HepG2 (cell line): ENCODE measurements around the gene GLIPR1. TPM values are rescaled to one million over a fixed set of nuclear protein-coding genes. Genes with fewer than 3 reads are reported as not detected.

Experiments used
- ATAC-seq: fragments of 200-7000 bp; cut with Tn5 transposase; 3 replicates; pipeline ENCODE4 v1.9.1; 2020; ENCODE audit warnings: mild to moderate bottlenecking, moderate library complexity
- BruUV-seq: library from RNA; stranded (reverse); fragments of 400-500 nt; replicated peaks from 2 replicates; lab custom pipeline; 2021; lab: Mats Ljungman, UMichigan
- CTCF ChIA-PET: fragments of 300-600 bp; formaldehyde crosslinking; extraction: SDS; loops from one replicate; lab custom pipeline; 2021; ENCODE audit warnings: low total read pairs, inconsistent platforms, low intra/inter-chr PET ratio; lab: Yijun Ruan, JAX
- POLR2A ChIA-PET: fragments of 350-600 bp; sonication (Branson Sonifier 250); formaldehyde crosslinking; loops from one replicate; lab custom pipeline; 2020; ENCODE audit warnings: antibody characterized with exemption, inconsistent platforms; lab: Yijun Ruan, JAX
- DNase-seq: peaks from one replicate; pipeline ENCODE4 v3.0.0-alpha.2; 2015; ENCODE audit warnings: low spot score
- FAIRE-seq: peaks from 3 replicates; lab custom pipeline; 2011; peaks lifted over from hg19 to GRCh38; lab: Jason Lieb, UNC
- H2AFZ ChIP-seq: one replicate; pipeline ENCODE4 v1.6.1; 2011; ENCODE audit warnings: low read length, inconsistent platforms
- H3K27ac ChIP-seq: fragments of 300-600 bp; 3 replicates; pipeline ENCODE4 v1.8.0; 2011; ENCODE audit warnings: mixed run types, mild to moderate bottlenecking, mixed read lengths, low read length, inconsistent platforms; ENCODE audit not compliant: insufficient read depth; ENCODE audit errors: extremely low read length
- H3K27me3 ChIP-seq, 2 experiments: fragments of 200-600 bp in 1 of 2; 2 replicates in 1 of 2; 3 replicates in 1 of 2; pipeline versions ENCODE4 v1.6.0 to v1.8.0; 2011; ENCODE audit warnings: low read length in 2 of 2, mild to moderate bottlenecking in 2 of 2, moderate library complexity in 2 of 2, inconsistent platforms in 1 of 2; ENCODE audit not compliant: insufficient read depth in 2 of 2, control insufficient read depth in 1 of 2
- H3K36me3 ChIP-seq, 2 experiments: fragments of 200-600 bp in 1 of 2; replicated peaks in 1 of 2; 2 replicates in 1 of 2; 3 replicates in 1 of 2; pipeline versions ENCODE4 v1.5.1 to v1.8.0; 2011; ENCODE audit warnings: low read length in 2 of 2, inconsistent platforms in 1 of 2; ENCODE audit not compliant: insufficient read depth in 2 of 2, control insufficient read depth in 1 of 2
- H3K4me1 ChIP-seq: 2 replicates; pipeline ENCODE4 v1.5.1; 2012; ENCODE audit warnings: low read length, inconsistent platforms; ENCODE audit not compliant: insufficient read depth
- H3K4me2 ChIP-seq: 2 replicates; pipeline ENCODE4 v1.6.0; 2011; ENCODE audit warnings: low read depth, low read length, inconsistent platforms
- H3K4me3 ChIP-seq, 3 experiments: fragments of 200-600 bp in 1 of 3; sonication (generic), shearing (Covaris generic) in 1 of 3; replicated peaks in 1 of 3; 2 replicates each; pipeline ENCODE4 v1.5.1; 2011 to 2016; ENCODE audit warnings: low read length in 3 of 3, inconsistent platforms in 2 of 3, low read depth in 2 of 3, mild to moderate bottlenecking in 2 of 3, control low read depth in 1 of 3, mixed read lengths in 1 of 3; ENCODE audit not compliant: insufficient read depth in 1 of 3
- H3K79me2 ChIP-seq: one replicate; pipeline ENCODE4 v1.6.1; 2011; ENCODE audit warnings: low read length, inconsistent platforms; ENCODE audit not compliant: insufficient read depth
- H3K9ac ChIP-seq: 2 replicates; pipeline ENCODE4 v1.6.0; 2011; ENCODE audit warnings: mild to moderate bottlenecking, low read depth, low read length, inconsistent platforms; ENCODE audit not compliant: insufficient read depth
- H3K9me3 ChIP-seq: 2 replicates; pipeline ENCODE4 v1.5.1; 2012; ENCODE audit warnings: mild to moderate bottlenecking, low read length
- H4K20me1 ChIP-seq: 2 replicates; pipeline ENCODE4 v1.6.0; 2011; ENCODE audit warnings: inconsistent platforms, mild to moderate bottlenecking, low read length, moderate library complexity; ENCODE audit not compliant: insufficient read depth
- HNF4A ChIP-seq: sonication (generic); formaldehyde crosslinking; IDR thresholded peaks from 2 replicates; pipeline ENCODE4 v1.4.0; 2020; ENCODE audit warnings: missing genetic modification reagents
- HNF4G ChIP-seq, 2 experiments: sonication (generic) in 1 of 2; formaldehyde crosslinking in 1 of 2; IDR thresholded peaks; 2 replicates each; pipeline versions ENCODE4 v1.4.0 to v1.6.1; 2011 to 2020; ENCODE audit warnings: borderline replicate concordance in 2 of 2, low read depth in 2 of 2, mild to moderate bottlenecking in 2 of 2, low read length in 1 of 2, missing genetic modification reagents in 1 of 2, moderate library complexity in 1 of 2
- JUNB ChIP-seq: sonication (generic); formaldehyde crosslinking; IDR thresholded peaks from 2 replicates; pipeline ENCODE4 v1.8.0; 2022; ENCODE audit warnings: missing genetic modification reagents, mild to moderate bottlenecking, borderline replicate concordance
- ZNF264 ChIP-seq: sonication (generic); formaldehyde crosslinking; IDR thresholded peaks from 2 replicates; pipeline ENCODE4 v1.4.0; 2020; ENCODE audit warnings: missing genetic modification reagents
- ZNF337 ChIP-seq: sonication (generic); formaldehyde crosslinking; IDR thresholded peaks from 2 replicates; pipeline ENCODE4 v1.5.1; 2020; ENCODE audit warnings: missing genetic modification reagents, low read depth, mild to moderate bottlenecking, borderline replicate concordance
- ZNF550 ChIP-seq: sonication (generic); formaldehyde crosslinking; IDR thresholded peaks from 2 replicates; pipeline ENCODE4 v1.4.0; 2020; ENCODE audit warnings: mild to moderate bottlenecking, missing genetic modification reagents, borderline replicate concordance
- ZNF572 ChIP-seq: sonication (generic); formaldehyde crosslinking; IDR thresholded peaks from 2 replicates; pipeline ENCODE4 v1.5.1; 2020; ENCODE audit warnings: mild to moderate bottlenecking, missing genetic modification reagents
- ZNF644 ChIP-seq: IDR thresholded peaks from 2 replicates; pipeline ENCODE4 v1.6.1; 2016; ENCODE audit warnings: low read depth
- WGBS: methylation state at CpG from one replicate; pipeline ENCODE4 v1.1.6; 2017; ENCODE audit warnings: low lambda C conversion rate; 5-methylcytosine and 5-hydroxymethylcytosine counted together
- in situ Hi-C: cut with HindIII; loops from 2 replicates; pipeline ENCODE4 v1.10.0; 2017; ENCODE audit warnings: low pct_unique_long_range_greater_than_20kb; ENCODE audit not compliant: extremely low pct_ligation_motif_present
- intact Hi-C: fragments of 100-400 bp; cut with micrococcal nuclease; formaldehyde crosslinking; loops from one replicate; pipeline ENCODE4 v1.10.0; 2022; ENCODE audit not compliant: unreplicated experiment
- polyA plus RNA-seq, 8 experiments: library from polyadenylated mRNA; depleted of rRNA in 3 of 8; stranded (reverse) in 7 of 8; unstranded in 1 of 8; fragments of >200 nt; fragmentation: Illumina TruSeq in 4 of 8; extraction: Trizol in 4 of 8; gene quantifications; 2 replicates each; pipeline versions ENCODE4 v1.2.1 to v1.2.3, GENCODE V29; 2011 to 2016; ENCODE audit warnings: low read depth in 4 of 8, missing spikeins in 1 of 8, mixed read lengths in 1 of 8; ENCODE audit not compliant: insufficient read depth in 1 of 8
- total RNA-seq, 5 experiments: library from RNA; depleted of rRNA; stranded (reverse); fragments of >200 nt; fragmentation: Illumina TruSeq; extraction: Trizol; gene quantifications; 2 replicates each; pipeline ENCODE4 v1.2.3, GENCODE V29; 2016; ENCODE audit warnings: low read depth in 1 of 5
- TF ChIP-seq, protein P1 (sequence below): sonication (generic); formaldehyde crosslinking; IDR thresholded peaks from 2 replicates; pipeline ENCODE4 v1.8.0; 2022; ENCODE audit warnings: mild to moderate bottlenecking, missing genetic modification reagents; ENCODE audit not compliant: insufficient replicate concordance

Gene GLIPR1
- total and polyA plus RNA-seq, 2 of the 13 experiments (the other 11 are each of a cell fraction or from before 2014, with no cell fraction given) = 1.9 to 5.0 TPM

- TF ChIP-seq, protein P1, sequence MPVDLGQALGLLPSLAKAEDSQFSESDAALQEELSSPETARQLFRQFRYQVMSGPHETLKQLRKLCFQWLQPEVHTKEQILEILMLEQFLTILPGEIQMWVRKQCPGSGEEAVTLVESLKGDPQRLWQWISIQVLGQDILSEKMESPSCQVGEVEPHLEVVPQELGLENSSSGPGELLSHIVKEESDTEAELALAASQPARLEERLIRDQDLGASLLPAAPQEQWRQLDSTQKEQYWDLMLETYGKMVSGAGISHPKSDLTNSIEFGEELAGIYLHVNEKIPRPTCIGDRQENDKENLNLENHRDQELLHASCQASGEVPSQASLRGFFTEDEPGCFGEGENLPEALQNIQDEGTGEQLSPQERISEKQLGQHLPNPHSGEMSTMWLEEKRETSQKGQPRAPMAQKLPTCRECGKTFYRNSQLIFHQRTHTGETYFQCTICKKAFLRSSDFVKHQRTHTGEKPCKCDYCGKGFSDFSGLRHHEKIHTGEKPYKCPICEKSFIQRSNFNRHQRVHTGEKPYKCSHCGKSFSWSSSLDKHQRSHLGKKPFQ (CRISPR knock-in tag) = no peak
- TF ChIP-seq ZNF572 (CRISPR knock-in tag) = no peak
Measured at GRCh38 chr12:75489613-75490210, 9.2 kb downstream of the GLIPR1 start (continued).

- ATAC-seq (peak; percentile 26; the same call in 1 of the 3 replicates), DNase-seq (peak; percentile 25)
- POLR2A ChIA-PET = no interaction called here
- no peaks in the 10 kb centered on the region for H3K79me2 ChIP-seq
- 75% methylated on average over 2 of the region's 2 CpGs for WGBS
- intact Hi-C loops = no loop called here
- H2AFZ ChIP-seq = no peak overlapping the region
- H3K9me3 ChIP-seq = no peaks in the 10 kb centered on the region
- no peak overlapping the region for H3K9ac ChIP-seq
- H4K20me1 ChIP-seq = no peaks in the 10 kb centered on the region
- H3K4me3 ChIP-seq = no peak overlapping the region
- H3K27me3 ChIP-seq = no peaks in the 10 kb centered on the region; a peak in 1 of 5 replicates
- no peak overlapping the region for H3K4me2 ChIP-seq
- no peak overlapping the region for H3K27ac ChIP-seq
- TF ChIP-seq ZNF644 = peak; percentile 55; the same call in 1 of the 2 replicates
- TF ChIP-seq ZNF264 (CRISPR knock-in tag) = peak; percentile 77
- TF ChIP-seq HNF4G (IDR thresholded peaks at IDR 0.05; ENCODE audit: borderline replicate concordance, low read depth, low read length) = peak; percentile 48; the same call in 1 of the 2 replicates
- TF ChIP-seq HNF4G (CRISPR knock-in tag; IDR thresholded peaks at IDR 0.05; ENCODE audit: borderline replicate concordance, low read depth) = no peak
- no peak for TF ChIP-seq ZNF550
- TF ChIP-seq JUNB = no peak
- TF ChIP-seq ZNF337 (CRISPR knock-in tag) = no peak
- TF ChIP-seq HNF4A (CRISPR knock-in tag) = peak; percentile 51; the same call in 1 of the 2 replicates
- TF ChIP-seq, all 625 proteins: peak for 4
- no peak for FAIRE-seq
- CTCF ChIA-PET = no interaction called here
- in situ Hi-C loops = no loop called here
- peaks cover 0 to 6% of the 10 kb centered on the region in 2 experiments; a peak in 1 of 5 replicates for H3K36me3 ChIP-seq
- no TSS peak for BruUV-seq
- H3K4me1 ChIP-seq = peaks cover 6% of the 10 kb centered on the region
Measured at GRCh38 chr12:75491169-75491568, 10.6 kb downstream of the GLIPR1 start.
